HG02642 (cell line): ENCODE results near the gene WNT2B.

Experiments used
- ATAC-seq: cut with Tn5 transposase; IDR thresholded peaks from one replicate; pipeline ENCODE4 v1.9.1; 2021; ENCODE audit warnings: mild to moderate bottlenecking; ENCODE audit not compliant: unreplicated experiment, poor library complexity

The WNT2B gene

GRCh38 chr1:112504661-112505399, 3.9 kb upstream of the WNT2B start:
- ATAC-seq = no peak

- no peak for ATAC-seq
These were observed 3.4 kb upstream of the WNT2B start for GRCh38 chr1:112505400-112505785.

GRCh38 chr1:112505878-112506277, 2.9 kb upstream of the WNT2B start:
- ATAC-seq = no peak

- ATAC-seq = no peak
These were observed 2.5 kb upstream of the WNT2B start for GRCh38 chr1:112506306-112506705.

- ATAC-seq = no peak
These were observed 2.0 kb upstream of the WNT2B start for GRCh38 chr1:112506731-112507130.

GRCh38 chr1:112507336-112507735, 1.4 kb upstream of the WNT2B start:
- ATAC-seq = no peak

- no peak for ATAC-seq
These were observed 866 bp upstream of the WNT2B start for GRCh38 chr1:112507921-112508277.

- no peak for ATAC-seq
These were observed 367 bp downstream of the WNT2B start for GRCh38 chr1:112509005-112509659.

- ATAC-seq = no peak
These were observed 954 bp downstream of the WNT2B start for GRCh38 chr1:112509660-112510178.

GRCh38 chr1:112510340-112510739, 1.6 kb downstream of the WNT2B start:
- no peak for ATAC-seq

GRCh38 chr1:112511897-112512296, 3.1 kb downstream of the WNT2B start:
- no peak for ATAC-seq

- ATAC-seq = no peak
These were observed 4.5 kb downstream of the WNT2B start for GRCh38 chr1:112513112-112513870.

GRCh38 chr1:112514901-112515300, 6.1 kb downstream of the WNT2B start:
- ATAC-seq = no peak

- no peak for ATAC-seq
These were observed 6.7 kb downstream of the WNT2B start for GRCh38 chr1:112515311-112516009.

GRCh38 chr1:112516141-112516540, 7.4 kb downstream of the WNT2B start:
- ATAC-seq = no peak

- no peak for ATAC-seq
These were observed 8.5 kb downstream of the WNT2B start for GRCh38 chr1:112517231-112517630.

- ATAC-seq = no peak
These were observed 8.9 kb downstream of the WNT2B start for GRCh38 chr1:112517646-112518045.

- no peak for ATAC-seq
These were observed 9.4 kb downstream of the WNT2B start for GRCh38 chr1:112518186-112518585.

GRCh38 chr1:112520166-112520565, 11.4 kb downstream of the WNT2B start:
- ATAC-seq = no peak

GRCh38 chr1:112522621-112523020, 13.9 kb downstream of the WNT2B start:
- ATAC-seq = no peak

- no peak for ATAC-seq
These were observed 15.5 kb downstream of the WNT2B start for GRCh38 chr1:112524251-112524650.
